ENCODE results near the gene TMED5. TPM values are rescaled to one million over a fixed set of nuclear protein-coding genes. Genes with fewer than 3 reads are reported as not detected.

The TMED5 gene
- total RNA-seq, 1 donor from 2014 or later: 92.7 TPM

- intact Hi-C loops (cut with DNase I): no loop called here
- no peak overlapping the region for H3K4me3 ChIP-seq
These were observed 74.0 kb downstream of the TMED5 start for GRCh38 chr1:93106226-93106625.

GRCh38 chr1:93102142-93102541, 78.1 kb downstream of the TMED5 start:
- TF ChIP-seq, protein P1, sequence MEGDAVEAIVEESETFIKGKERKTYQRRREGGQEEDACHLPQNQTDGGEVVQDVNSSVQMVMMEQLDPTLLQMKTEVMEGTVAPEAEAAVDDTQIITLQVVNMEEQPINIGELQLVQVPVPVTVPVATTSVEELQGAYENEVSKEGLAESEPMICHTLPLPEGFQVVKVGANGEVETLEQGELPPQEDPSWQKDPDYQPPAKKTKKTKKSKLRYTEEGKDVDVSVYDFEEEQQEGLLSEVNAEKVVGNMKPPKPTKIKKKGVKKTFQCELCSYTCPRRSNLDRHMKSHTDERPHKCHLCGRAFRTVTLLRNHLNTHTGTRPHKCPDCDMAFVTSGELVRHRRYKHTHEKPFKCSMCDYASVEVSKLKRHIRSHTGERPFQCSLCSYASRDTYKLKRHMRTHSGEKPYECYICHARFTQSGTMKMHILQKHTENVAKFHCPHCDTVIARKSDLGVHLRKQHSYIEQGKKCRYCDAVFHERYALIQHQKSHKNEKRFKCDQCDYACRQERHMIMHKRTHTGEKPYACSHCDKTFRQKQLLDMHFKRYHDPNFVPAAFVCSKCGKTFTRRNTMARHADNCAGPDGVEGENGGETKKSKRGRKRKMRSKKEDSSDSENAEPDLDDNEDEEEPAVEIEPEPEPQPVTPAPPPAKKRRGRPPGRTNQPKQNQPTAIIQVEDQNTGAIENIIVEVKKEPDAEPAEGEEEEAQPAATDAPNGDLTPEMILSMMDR (IDR thresholded peaks at IDR 0.05): no peak
- H3K9me3 ChIP-seq: no peaks in the 10 kb centered on the region
- H3K4me1 ChIP-seq: no peaks in the 10 kb centered on the region
- no peak for DNase-seq
- H3K27ac ChIP-seq: no peak overlapping the region
- no peaks in the 10 kb centered on the region for H3K27me3 ChIP-seq
- H3K36me3 ChIP-seq: peaks cover 8% of the 10 kb centered on the region
- ATAC-seq: no peak
- no peak overlapping the region for H3K4me3 ChIP-seq
- intact Hi-C loops (cut with DNase I): no loop called here

More at GRCh38 chr1:93106226-93106625, 74.0 kb downstream of the TMED5 start:
- ATAC-seq: no peak
- H3K27ac ChIP-seq: no peak overlapping the region
- no peak for DNase-seq
- no peaks in the 10 kb centered on the region for H3K27me3 ChIP-seq
- no peaks in the 10 kb centered on the region for H3K4me1 ChIP-seq
- TF ChIP-seq, protein P1 (IDR thresholded peaks at IDR 0.05): no peak
- H3K36me3 ChIP-seq: peaks cover 8% of the 10 kb centered on the region
- H3K9me3 ChIP-seq: no peaks in the 10 kb centered on the region

Other genes with a start within 250 kb of the TMED5 start
- gene DIPK1A, start 219.0 kb downstream of the TMED5 start, total RNA-seq: 4.6 TPM
- 26.3 TPM for gene MTF2, start 101.1 kb downstream of the TMED5 start, total RNA-seq
- 3.1 TPM for gene CCDC18, start 311 bp upstream of the TMED5 start, total RNA-seq
- gene DR1, start 165.5 kb upstream of the TMED5 start, total RNA-seq: 47.1 TPM

Measured in upper lobe of right lung (tissue), 1 donor.